Caki2 (cell line): Measurements from ENCODE around the gene SPACA7. TPM values are rescaled to one million over a fixed set of nuclear protein-coding genes. Genes with fewer than 3 reads are reported as not detected.
"Not testable (repeated sequence)": the region's sequence is repeated elsewhere in the genome, so short reads cannot be mapped to it uniquely, and the experiment has no call there.

ENCODE experiments used
- DNase-seq: peaks from one replicate; pipeline ENCODE4 v3.0.0-alpha.2; 2015; ENCODE audit warnings: low read depth
- in situ Hi-C: cut with HindIII; loops from 2 replicates; pipeline ENCODE4 v1.10.0; 2016; ENCODE audit warnings: low sequenced_read_pairs, low pct_unique_long_range_greater_than_20kb, mixed read lengths
- total RNA-seq: library from RNA; depleted of rRNA; stranded (reverse); fragments of >200 nt; shearing (Covaris generic); gene quantifications from 2 replicates; pipeline ENCODE4 v1.2.3, GENCODE V29; 2014; ENCODE audit warnings: low replicate concordance

Gene SPACA7
- total RNA-seq, 1 experiment from 2014 or later = not detected

DNA sequence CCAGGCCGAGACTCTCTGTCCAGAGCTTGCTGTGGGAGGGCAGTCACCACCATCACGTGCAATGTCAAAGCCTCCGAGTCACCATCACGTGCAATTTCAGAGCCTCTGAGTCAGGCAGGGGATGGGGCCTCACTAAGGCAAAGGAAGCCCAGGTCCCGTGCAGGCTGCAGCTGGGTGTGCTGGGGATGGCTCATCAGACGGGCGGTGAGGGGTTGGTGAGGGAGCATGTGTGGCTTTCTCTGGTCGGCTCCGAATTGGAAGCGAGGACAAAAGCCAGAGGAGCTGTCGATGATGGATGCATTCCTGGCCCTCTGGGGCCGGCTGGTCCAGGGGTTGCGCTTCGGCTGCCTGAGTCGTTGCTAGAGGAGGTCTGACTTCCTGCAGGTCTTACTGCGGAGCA is 18.9 kb downstream of the SPACA7 start:
- in situ Hi-C loops = not testable (repeated sequence)
- peak; percentile 2 for DNase-seq

DNA sequence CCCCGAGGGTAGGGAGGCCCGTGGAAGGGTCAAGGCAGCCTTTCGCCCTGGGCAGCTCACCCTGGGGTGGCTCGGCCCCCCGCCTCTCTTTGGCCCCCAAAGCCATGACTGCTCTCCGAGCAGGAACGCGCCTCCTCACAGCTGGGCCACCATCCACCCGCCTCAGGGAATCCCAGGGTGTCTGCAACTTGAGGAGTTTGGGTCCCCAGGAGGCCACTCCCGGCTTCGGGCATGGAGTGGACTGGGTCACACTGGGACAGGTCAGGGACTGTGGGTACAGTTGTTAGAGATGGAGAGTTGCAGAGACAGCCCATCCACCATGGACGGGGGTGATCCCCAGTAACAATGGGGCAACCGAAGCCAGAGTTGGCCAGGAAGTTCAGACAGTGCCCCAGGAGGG is 19.8 kb downstream of the SPACA7 start:
- DNase-seq, in situ Hi-C loops: not testable (repeated sequence)

DNA sequence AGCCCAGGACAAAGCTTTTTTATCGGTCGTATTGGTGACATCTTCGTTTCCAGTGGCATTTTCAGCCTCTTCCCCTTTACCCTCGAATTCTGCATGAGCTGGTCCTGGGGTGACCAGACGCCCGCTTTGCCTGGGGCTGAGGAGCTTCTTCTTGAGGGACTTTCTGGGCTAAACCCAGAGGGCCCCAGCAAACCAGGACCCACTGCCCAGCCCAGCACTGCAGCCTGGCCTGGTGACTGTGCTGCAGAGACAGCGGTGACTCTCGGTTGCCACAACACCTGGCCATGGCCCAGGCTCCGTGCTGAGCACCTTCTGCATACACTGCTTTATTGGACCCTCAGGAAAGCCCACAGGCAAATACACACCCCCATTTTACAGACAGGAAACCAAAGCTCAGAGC is 21.0 kb downstream of the SPACA7 start:
- no peak for DNase-seq
- in situ Hi-C loops = no loop called here

DNA sequence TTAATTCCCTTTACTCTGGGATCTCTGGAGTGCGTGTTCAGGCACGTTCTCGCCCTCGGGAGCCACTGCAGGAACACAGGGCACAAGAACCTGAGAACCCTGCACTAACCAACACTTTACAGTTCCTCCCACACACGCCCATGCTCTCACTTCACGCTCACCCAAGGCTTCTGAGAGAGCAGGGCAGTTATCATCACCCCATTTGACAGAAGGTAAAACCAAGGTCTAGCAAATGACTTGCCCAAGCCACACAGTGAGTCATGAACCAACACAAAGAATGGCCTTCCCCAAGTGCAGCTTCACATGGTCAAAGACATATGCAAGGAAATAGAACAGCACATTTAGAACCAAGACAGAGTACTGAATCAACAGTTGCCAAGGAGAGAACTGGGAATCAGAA is 22.2 kb downstream of the SPACA7 start:
- in situ Hi-C loops, DNase-seq: not testable (repeated sequence)

DNA sequence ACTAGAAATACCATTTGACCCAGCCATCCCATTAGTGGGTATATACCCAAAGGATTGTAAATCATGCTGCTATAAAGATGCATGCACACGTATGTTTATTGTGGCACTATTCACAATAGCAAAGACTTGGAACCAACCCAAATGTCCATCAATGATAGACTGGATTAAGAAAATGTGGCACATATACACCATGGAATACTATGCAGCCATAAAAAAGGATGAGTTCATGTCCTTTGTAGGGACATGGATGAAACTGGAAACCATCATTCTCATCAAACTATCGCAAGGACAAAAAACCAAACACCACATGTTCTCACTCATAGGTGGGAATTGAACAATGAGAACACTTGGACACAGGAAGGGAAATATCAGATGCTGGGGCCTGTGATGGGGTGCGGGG is 33.7 kb downstream of the SPACA7 start:
- in situ Hi-C loops, DNase-seq: not testable (repeated sequence)

DNA sequence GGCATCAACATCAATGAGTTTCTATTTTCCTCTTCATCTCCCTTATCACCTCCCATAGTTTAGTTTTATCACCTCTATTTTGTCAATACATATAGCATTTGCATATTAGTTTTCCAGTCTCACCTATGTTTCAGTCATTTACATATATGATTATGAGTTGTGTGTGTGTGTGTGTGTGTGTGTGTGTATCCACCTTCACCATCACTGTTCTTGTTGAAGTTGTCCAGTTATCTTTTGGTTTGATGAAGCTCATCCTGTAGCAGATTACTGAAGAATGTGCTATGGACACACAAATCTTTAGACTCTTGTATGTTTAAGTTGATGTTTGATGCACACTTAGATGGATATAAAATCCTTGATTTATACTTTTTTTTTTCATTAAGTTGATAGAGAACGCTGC is 40.5 kb downstream of the SPACA7 start:
- no peak for DNase-seq
- in situ Hi-C loops = no loop called here

DNA sequence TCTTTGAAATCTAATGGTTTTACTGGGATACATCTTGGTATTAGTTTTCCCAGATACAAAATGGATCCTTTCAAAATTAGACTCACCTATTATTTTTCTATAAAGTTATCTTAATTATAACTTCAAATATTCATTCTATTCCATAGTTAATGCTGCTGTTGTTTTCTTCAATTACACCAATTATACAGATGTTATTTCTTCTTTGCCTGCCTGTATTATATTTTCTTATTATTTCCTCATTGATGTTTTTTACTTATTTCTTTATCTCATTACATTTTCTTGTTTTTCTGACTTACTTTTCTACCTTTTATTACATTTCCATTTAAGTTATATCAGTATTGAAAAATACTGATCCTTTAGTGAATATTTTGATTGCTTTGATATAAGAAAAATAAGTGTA is 40.9 kb downstream of the SPACA7 start:
- in situ Hi-C loops = no loop called here

DNA sequence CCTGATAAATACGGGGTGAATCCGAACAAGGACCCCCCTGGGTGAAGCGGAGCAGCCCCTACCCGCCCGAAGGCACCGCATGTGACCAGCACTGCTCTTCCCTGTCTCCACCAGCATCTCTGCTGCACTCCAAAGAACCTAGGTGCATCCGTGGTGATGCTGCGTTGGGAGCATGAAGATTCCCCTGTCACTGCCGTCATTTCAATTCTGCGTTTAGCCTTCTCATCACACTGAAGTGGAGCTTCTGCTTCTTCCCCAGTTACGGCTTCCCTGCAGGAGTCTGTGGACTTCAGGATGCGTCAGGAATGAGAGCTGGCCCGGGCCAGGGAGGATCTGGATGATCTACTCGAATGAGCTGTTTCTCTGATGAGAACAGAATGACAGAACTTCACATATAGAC is 47.9 kb downstream of the SPACA7 start:
- in situ Hi-C loops = no loop called here
- no peak for DNase-seq

More for the DNA sequence above, 40.9 kb downstream of the SPACA7 start:
- DNase-seq = no peak

DNA sequence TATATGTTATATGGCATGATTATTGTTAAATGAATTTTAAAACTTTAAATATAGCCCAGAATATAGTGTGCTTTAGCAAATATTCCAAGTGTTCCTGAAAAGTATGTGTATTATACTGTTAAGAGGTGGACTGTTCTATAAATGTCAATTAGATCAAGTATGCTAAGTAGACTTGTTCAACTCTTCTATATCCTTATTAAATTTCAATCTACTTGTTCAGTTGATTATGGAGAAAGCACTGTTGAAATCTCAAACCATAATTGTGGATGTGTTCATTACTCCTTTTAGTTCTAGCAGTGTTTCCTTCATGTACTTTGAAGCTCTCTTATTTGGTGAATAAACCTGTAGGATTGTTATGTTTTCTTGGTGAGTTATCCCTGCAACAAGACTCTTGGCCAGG is 52.5 kb downstream of the SPACA7 start:
- DNase-seq = no peak
- in situ Hi-C loops = no loop called here

DNA sequence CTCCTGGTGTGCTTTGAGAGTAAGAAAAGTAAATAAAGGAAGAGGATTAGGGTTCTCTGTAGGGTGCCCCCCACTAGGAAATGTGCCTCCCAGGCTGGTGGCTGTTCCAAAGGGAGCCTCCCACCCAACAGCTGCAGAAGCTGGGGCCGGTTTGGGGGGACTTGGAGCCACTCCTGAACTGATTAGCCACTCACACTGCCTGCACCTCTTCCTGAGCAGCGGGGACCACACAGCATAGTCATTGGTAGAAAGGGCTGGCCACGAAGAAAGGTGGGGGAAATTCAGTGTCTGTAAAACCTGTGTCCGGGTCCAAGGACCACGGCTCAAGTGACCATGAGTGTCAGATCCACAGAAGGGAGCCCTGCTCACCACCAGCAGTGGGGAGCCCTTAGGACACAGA is 55.6 kb downstream of the SPACA7 start:
- DNase-seq = no peak
- in situ Hi-C loops = no loop called here

DNA sequence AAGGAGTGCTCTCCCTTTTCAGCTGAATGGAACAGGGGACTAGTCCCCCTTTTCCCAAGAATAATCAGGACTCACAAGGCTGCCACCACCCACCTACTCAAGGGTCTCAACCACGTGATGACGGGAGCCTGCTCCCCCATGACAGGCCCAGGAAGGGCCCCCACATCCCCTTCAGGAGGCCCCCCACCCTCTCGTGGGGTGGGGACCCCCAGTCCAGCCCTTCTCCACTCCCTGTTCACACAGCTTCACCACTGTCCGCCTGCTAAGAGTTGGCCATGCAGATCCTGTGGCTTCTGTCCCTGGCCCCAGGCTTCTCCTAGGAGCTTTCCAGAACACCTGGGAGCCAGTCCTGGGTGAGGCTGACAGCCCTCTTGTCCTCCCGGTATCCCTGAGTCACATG is 56.6 kb downstream of the SPACA7 start:
- DNase-seq, in situ Hi-C loops: not testable (repeated sequence)

DNA sequence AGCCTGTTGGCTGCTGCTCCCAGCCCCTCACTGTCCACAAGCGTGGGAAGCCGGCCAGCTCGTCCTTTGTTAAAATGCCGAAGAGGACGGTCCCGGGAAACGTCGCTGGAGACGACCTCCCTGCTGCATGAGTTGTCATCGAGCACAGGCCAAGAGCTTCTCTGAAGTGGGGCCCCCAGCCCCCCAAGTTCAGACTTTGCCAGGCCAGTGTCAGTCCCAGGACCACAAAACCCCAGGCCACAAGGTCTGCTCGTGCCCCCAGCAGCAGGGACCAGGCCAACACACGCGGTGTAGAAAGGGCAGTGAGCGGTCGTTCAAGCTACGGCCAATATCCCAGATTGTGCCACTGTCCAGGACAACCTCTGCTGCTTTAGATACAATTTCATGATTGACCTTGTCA is 57.4 kb downstream of the SPACA7 start:
- in situ Hi-C loops, DNase-seq: not testable (repeated sequence)

DNA sequence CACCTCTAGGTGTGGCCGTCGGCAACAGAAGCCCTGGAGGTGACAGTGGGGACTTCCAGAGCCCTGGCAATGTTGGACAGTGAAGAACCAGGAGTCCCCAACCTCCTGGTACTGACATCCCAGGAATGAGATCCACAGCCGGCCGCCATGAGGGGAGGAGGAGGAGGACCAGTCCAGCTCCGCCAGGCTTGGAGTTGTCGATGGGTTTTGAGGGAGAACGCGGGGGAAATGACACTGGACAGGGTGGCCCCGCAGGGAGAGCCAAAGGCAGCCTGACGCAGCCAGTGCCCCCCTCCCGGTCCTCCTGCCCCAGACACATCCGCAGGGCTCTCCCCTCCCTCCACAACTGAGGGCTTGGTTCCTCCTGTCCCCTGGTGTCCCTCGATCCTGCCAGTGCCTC is 57.9 kb downstream of the SPACA7 start:
- no peak for DNase-seq
- in situ Hi-C loops = no loop called here

DNA sequence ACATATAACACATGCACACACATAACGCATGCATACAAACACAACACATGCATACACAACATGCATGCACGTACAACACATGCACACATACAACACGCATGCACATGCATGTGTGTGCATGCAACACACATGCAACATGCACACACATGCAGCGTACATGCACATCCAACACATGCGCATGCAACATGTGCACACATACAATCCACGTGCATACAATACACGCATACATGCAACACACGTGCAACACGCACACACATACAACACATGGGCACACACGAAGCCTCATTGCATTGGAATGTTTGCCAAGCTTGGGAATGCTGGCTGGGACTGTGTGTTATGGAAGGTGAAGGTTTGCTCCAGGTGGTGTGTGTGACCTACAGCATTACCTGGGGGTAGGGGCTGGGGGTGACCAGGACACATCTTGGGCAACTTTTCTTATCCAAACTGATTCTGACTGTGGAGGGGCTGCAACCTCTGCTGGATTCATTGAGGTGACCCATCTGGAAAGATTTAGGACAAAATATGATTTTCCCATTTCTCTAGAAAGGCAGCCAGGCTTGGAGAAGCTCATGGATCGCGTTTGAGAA is 58.9 kb downstream of the SPACA7 start:
- in situ Hi-C loops = no loop called here
- DNase-seq = no peak

DNA sequence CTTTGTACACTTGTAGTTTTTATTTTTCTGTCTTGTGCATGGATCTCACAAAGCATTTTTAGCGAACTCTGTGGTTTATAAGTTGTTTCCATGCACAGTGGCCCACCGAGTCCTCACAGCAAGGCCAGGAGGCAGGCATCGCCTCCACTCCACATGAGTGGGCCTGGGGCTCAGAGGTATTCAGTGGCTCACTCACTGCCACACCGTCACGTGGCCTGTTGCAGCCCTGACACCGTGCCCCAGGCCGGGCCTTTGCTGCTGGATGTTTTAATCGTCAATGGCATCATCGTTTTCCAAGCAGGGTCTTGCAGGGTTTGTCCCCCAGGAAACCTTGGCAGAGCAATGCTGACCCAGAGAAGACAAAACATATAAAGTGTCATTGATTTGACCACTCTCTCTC is 59.8 kb downstream of the SPACA7 start:
- in situ Hi-C loops = no loop called here
- DNase-seq = no peak

DNA sequence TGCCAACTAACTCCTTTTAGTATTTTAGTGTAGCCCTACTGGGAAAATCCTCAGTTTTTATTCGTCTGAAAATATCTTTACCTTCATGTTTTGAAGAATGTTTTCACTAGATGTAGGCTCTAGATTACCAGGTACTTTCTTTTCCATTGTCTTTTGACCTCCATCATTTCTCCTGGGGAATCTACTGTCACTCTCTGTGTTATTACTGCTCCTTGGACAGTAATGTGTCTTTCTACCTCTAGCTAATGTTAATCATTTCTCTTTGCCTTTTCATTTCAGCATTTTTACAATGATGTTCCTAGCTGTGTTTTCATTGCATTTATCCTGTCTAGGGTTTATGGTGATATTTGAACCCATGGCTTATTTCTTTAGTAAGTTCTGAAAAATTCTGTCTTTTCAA is 61.9 kb downstream of the SPACA7 start:
- in situ Hi-C loops = no loop called here

DNA sequence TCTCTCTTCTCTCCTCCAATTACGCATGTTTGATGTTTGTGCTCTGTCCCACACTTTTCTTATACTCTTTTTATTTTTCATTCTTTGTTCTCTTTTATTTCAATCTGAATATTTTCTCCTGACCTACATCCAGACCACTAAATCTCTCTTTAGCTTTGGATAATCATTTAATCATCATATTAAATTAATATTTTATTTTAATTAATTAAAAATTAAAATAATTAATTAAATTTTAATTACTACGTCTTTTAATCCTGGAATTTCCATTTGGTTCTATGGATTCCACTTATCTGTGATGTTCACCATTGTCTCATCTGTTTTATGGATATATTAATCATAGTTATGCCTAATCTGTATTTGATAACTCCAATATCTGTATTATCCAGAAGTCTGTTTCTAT is 62.4 kb downstream of the SPACA7 start:
- in situ Hi-C loops = no loop called here
- no peak for DNase-seq

More for the DNA sequence above, 61.9 kb downstream of the SPACA7 start:
- DNase-seq = no peak

DNA sequence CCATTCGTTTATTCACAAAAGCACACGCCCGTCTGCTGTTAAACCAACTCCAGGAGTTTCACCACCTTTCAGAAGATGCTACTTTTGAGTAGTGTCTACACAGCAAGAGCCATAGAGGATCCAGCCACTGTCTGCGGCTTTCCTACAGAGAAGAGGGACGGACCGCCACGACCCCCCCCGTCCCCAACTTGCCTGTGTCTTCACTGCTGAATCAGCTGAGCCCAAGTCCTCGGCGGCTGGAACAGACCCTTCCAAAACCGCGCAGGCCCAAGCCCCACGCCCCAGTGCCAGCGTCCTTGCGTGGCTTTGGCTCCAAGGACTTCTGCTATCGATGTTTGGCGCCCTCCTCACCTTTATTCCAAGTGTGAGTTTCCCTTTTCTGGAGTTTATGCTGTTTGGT is 65.1 kb downstream of the SPACA7 start:
- in situ Hi-C loops = no loop called here
- no peak for DNase-seq

DNA sequence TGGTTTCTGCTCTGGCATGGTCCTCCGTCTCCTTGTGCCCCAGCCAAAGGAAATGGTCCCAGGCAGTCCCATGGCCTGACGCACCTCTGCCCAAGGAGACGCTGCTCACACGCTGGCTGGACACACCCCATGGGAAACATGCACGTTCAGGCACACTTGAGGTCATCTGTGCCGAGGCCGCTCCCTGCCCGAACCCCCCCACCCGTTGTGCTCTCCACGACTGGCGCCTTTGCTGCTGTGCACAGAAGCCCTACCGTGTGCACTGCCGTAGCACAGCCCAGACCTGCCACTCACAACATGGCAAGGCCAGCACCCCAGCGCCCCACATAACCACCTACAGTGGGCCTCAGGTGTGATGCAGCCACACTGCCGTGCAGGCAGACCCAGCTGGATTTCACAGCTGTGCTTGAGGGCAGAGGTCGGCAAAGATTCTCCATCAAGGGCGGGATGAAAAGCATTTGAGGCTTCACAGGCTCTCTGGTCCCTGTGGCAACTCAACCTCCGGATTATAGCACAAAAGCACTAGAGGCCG is 65.7 kb downstream of the SPACA7 start:
- in situ Hi-C loops = no loop called here
- no peak for DNase-seq

DNA sequence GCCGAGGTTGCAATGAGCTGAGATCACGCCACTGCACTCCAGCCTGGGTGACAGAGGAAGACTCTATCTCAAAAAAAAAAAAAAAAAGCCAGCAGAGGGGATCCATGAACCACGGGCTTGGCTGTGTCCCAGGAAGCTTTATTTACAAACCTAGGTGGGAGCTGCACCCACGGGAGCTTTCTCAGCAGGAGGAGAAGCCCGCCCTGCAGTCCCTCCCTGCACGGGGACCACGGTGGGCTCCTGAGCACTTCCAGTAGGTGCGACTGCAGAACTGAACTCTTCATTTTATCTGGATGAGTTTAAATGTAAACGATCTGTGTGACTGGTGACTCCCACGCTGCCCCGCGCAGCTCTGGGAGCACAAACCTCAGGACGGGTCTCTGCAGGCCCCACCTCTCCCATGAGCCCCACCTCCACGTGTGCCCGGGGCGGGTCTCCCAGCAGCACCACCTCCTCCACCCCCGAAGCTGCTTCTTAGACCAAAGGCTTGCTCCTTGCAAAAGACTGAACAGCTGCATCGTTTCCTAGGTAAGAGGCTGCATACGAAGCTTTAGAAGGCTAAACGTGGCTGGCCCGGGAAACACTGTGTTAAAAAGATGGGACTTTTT is 66.4 kb downstream of the SPACA7 start:
- in situ Hi-C loops = no loop called here

More for the DNA sequence above, 66.4 kb downstream of the SPACA7 start:
- no peak for DNase-seq
